ENCODE data around the gene ANGPTL8.

- TF ChIP-seq CTCF (conservative IDR thresholded peaks at IDR 0.05; ENCODE audit: low read depth in 2 of 2) (no peak), JUNB (IDR thresholded peaks at IDR 0.05; ENCODE audit: unreplicated experiment) (no peak), EZH2 (IDR thresholded peaks at IDR 0.05; ENCODE audit: low read depth, unreplicated experiment) (no peak), EZH2phosphoT487 (IDR thresholded peaks at IDR 0.05; ENCODE audit: unreplicated experiment) (no peak)
Observed at GRCh38 chr19:11192957-11193939, 46.2 kb upstream of the ANGPTL8 start.
